Endothelial cell of umbilical vein (primary cell): ENCODE data around the gene CRELD2. TPM values are rescaled to one million over a fixed set of nuclear protein-coding genes. Genes with fewer than 3 reads are reported as not detected.

ENCODE experiments used
- BruUV-seq: library from RNA; stranded (reverse); fragments of 400-500 nt; replicated peaks from 2 replicates; lab custom pipeline; 2021; lab: Mats Ljungman, UMichigan
- CTCF ChIA-PET: fragments of 300-600, 350-600 bp; sonication (Branson Sonifier 250); formaldehyde crosslinking; loops from one replicate; lab custom pipeline; 2021; ENCODE audit warnings: antibody characterized with exemption, inconsistent platforms; lab: Charles Lee
- POLR2A ChIA-PET: fragments of 300-600, 350-600 bp; sonication (Branson Sonifier 250); formaldehyde crosslinking; loops from one replicate; lab custom pipeline; 2021; ENCODE audit warnings: antibody characterized with exemption, inconsistent platforms; lab: Charles Lee
- DNase-seq: peaks from one replicate; pipeline ENCODE4 v3.0.0-alpha.2; 2011; ENCODE audit warnings: low read depth, low spot score
- FAIRE-seq: peaks from 2 replicates; lab custom pipeline; 2011; peaks lifted over from hg19 to GRCh38; lab: Jason Lieb, UNC
- H2AFZ ChIP-seq: 2 replicates; pipeline ENCODE4 v1.6.0; 2012; ENCODE audit warnings: low read depth, low read length, control low read depth, inconsistent platforms
- H3K27ac ChIP-seq: 2 replicates; pipeline ENCODE4 v1.5.1; 2011; ENCODE audit warnings: low read depth, mild to moderate bottlenecking, control low read depth, low read length, moderate library complexity; ENCODE audit not compliant: insufficient read depth
- H3K27me3 ChIP-seq, 2 experiments: 2 replicates each; pipeline versions ENCODE4 v1.6.0 to v1.6.1; 2011; ENCODE audit warnings: low read length in 2 of 2, mixed read lengths in 1 of 2; ENCODE audit not compliant: control insufficient read depth in 2 of 2, insufficient read depth in 2 of 2
- H3K36me3 ChIP-seq, 2 experiments: 2 replicates in 1 of 2; 3 replicates in 1 of 2; pipeline ENCODE4 v1.5.1; 2011; ENCODE audit warnings: low read length in 2 of 2, mild to moderate bottlenecking in 1 of 2, moderate library complexity in 1 of 2; ENCODE audit not compliant: control insufficient read depth in 2 of 2, insufficient read depth in 2 of 2; ENCODE audit errors: extremely low read depth in 1 of 2
- H3K4me1 ChIP-seq: 3 replicates; pipeline ENCODE4 v1.5.1; 2011; ENCODE audit warnings: mild to moderate bottlenecking, low read length; ENCODE audit not compliant: control insufficient read depth, insufficient read depth; ENCODE audit errors: extremely low read depth
- H3K4me2 ChIP-seq: 2 replicates; pipeline ENCODE4 v1.6.1; 2011; ENCODE audit warnings: low read length, control low read depth, mixed read lengths; ENCODE audit not compliant: insufficient read depth
- H3K4me3 ChIP-seq, 3 experiments: fragments of 200-600 bp in 1 of 3; sonication (generic), shearing (Covaris generic) in 1 of 3; replicated peaks in 1 of 3; 2 replicates each; pipeline ENCODE4 v1.5.1; 2011 to 2016; ENCODE audit warnings: control low read depth in 3 of 3, low read length in 3 of 3, mild to moderate bottlenecking in 2 of 3, inconsistent platforms in 1 of 3, low read depth in 1 of 3, moderate library complexity in 1 of 3; ENCODE audit not compliant: insufficient read depth in 1 of 3
- H3K79me2 ChIP-seq: 2 replicates; pipeline ENCODE4 v1.6.0; 2012; ENCODE audit warnings: low read length, inconsistent platforms; ENCODE audit not compliant: control insufficient read depth, insufficient read depth
- H3K9ac ChIP-seq: replicated peaks from 2 replicates; pipeline ENCODE3; 2011; ENCODE audit warnings: low read length, control low read depth; ENCODE audit not compliant: insufficient read depth; ENCODE audit errors: extremely low read depth
- H3K9me1 ChIP-seq: replicated peaks from 3 replicates; pipeline ENCODE4 v1.6.0; 2011; ENCODE audit warnings: mild to moderate bottlenecking, low read length; ENCODE audit not compliant: control insufficient read depth, insufficient read depth; ENCODE audit errors: extremely low read depth
- H3K9me3 ChIP-seq: replicated peaks from 2 replicates; pipeline ENCODE4 v1.5.1; 2012; ENCODE audit warnings: low read length, inconsistent platforms; ENCODE audit not compliant: control insufficient read depth, insufficient read depth
- H4K20me1 ChIP-seq: replicated peaks from 2 replicates; pipeline ENCODE3; 2011; ENCODE audit warnings: mild to moderate bottlenecking, low read length; ENCODE audit not compliant: control insufficient read depth, insufficient read depth; ENCODE audit errors: extremely low read depth
- CTCF ChIP-seq, 2 donors: IDR thresholded peaks; 1 replicate in 1 of 2; 2 replicates in 1 of 2; pipeline ENCODE4 v1.5.1; 2011; ENCODE audit warnings: low read length in 2 of 2, mild to moderate bottlenecking in 2 of 2, moderate library complexity in 2 of 2, control low read depth in 1 of 2, inconsistent platforms in 1 of 2, low read depth in 1 of 2; ENCODE audit not compliant: insufficient read depth in 1 of 2; ENCODE audit errors: extremely low read depth in 1 of 2
- FOS ChIP-seq: IDR thresholded peaks from 2 replicates; pipeline ENCODE4 v1.6.1; 2011; ENCODE audit warnings: mild to moderate bottlenecking, low read length, moderate library complexity, borderline replicate concordance; ENCODE audit not compliant: insufficient read depth
- GATA2 ChIP-seq: IDR thresholded peaks from 2 replicates; pipeline ENCODE4 v1.7.0; 2011; ENCODE audit warnings: low read depth, mild to moderate bottlenecking, moderate library complexity, mixed read lengths, low read length; ENCODE audit not compliant: insufficient read length, insufficient read depth
- JUN ChIP-seq: IDR thresholded peaks from 2 replicates; pipeline ENCODE4 v1.6.1; 2011; ENCODE audit warnings: borderline replicate concordance, low read depth; ENCODE audit not compliant: insufficient read length, insufficient read depth
- dilution Hi-C: fragments of 300-500 bp; cut with MboI; formaldehyde crosslinking; loops from one replicate; pipeline ENCODE4 v1.15.0; 2019; ENCODE audit warnings: low sequenced_read_pairs; ENCODE audit not compliant: extremely low pct_ligation_motif_present
- intact Hi-C: fragments of 100-400 bp; cut with micrococcal nuclease; formaldehyde crosslinking; loops from one replicate; pipeline ENCODE4 v1.10.0; 2022
- polyA plus RNA-seq, 4 experiments: library from polyadenylated mRNA; depleted of rRNA in 3 of 4; stranded (reverse) in 3 of 4; unstranded in 1 of 4; fragments of >200 nt; gene quantifications; 2 replicates each; pipeline versions ENCODE4 v1.2.1 to v1.2.3, GENCODE V29; 2011 to 2012; ENCODE audit warnings: missing spikeins in 1 of 4
- total RNA-seq: library from RNA; stranded (reverse); gene quantifications from 2 replicates; pipeline ENCODE4 v1.2.3, GENCODE V29; 2021

CRELD2 gene
- total and polyA plus RNA-seq, 2 donors (not counting 3 experiments of a cell fraction or from before 2014, with no cell fraction given): 71.0 to 86.3 TPM

DNA sequence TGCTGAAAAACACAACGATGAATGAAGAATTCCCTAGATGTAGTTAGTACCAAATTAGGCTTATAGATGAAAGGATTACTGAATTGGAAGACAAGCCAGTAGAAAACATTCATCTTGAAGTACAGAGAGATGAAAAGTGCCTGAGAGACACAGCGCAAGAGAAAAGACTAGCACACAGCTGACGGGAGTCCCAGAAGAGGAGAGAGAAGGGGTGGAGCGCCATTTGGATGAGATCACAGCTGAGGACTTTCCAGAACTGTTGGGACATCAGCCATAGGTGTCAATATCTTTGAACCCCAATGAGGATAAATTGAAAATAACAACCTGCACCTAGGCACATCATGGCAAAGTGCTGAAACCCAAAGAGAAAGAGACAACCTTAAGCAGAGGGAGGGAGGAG lies 25.4 kb upstream of the CRELD2 start:
- FAIRE-seq (no peak), DNase-seq (no peak)
- BruUV-seq: no TSS peak
- Histone ChIP-seq H3K4me1 (no peaks in the 10 kb centered on the region), H3K79me2 (peaks cover 7% of the 10 kb centered on the region), H3K27me3 (no peaks in the 10 kb centered on the region), H3K9ac (no peak overlapping the region), H3K4me3 (no peak overlapping the region), H4K20me1 (no peaks in the 10 kb centered on the region), H3K9me1 (no peaks in the 10 kb centered on the region), H3K4me2 (no peak overlapping the region), H3K27ac (no peak overlapping the region), H3K36me3 (peaks cover 4 to 15% of the 10 kb centered on the region in 2 experiments), H2AFZ (no peak overlapping the region), H3K9me3 (no peaks in the 10 kb centered on the region)
- ChIA-PET POLR2A (no interaction called here), CTCF (no interaction called here)
- dilution Hi-C loops (no loop called here), intact Hi-C loops (no loop called here)
- TF ChIP-seq JUN: no peak

GRCh38 chr22:49894322-49895054 lies 23.9 kb upstream of the CRELD2 start:
- H3K27me3 ChIP-seq: no peaks in the 10 kb centered on the region
- H3K79me2 ChIP-seq: no peaks in the 10 kb centered on the region
- H3K36me3 ChIP-seq: peaks cover 0 to 7% of the 10 kb centered on the region in 2 experiments
- BruUV-seq: no TSS peak
- H3K9ac ChIP-seq: no peak overlapping the region
- TF ChIP-seq FOS: no peak
- TF ChIP-seq CTCF (IDR thresholded peaks at IDR 0.05; ENCODE audit: extremely low read depth in 1 of 2, insufficient read depth in 1 of 2, low read depth in 1 of 2, low read length in 2 of 2): no peak
- TF ChIP-seq GATA2: no peak
- TF ChIP-seq JUN: no peak
- dilution Hi-C loops: no loop called here
- FAIRE-seq (no peak), DNase-seq (no peak)
- no peak overlapping the region for H3K4me2 ChIP-seq
- no peak overlapping the region for H2AFZ ChIP-seq
- no peak overlapping the region for H3K4me3 ChIP-seq
- H3K9me1 ChIP-seq: no peaks in the 10 kb centered on the region
- no peaks in the 10 kb centered on the region for H4K20me1 ChIP-seq
- H3K27ac ChIP-seq: no peak overlapping the region
- CTCF ChIA-PET: no interaction called here
- H3K9me3 ChIP-seq: no peaks in the 10 kb centered on the region
- POLR2A ChIA-PET: no interaction called here
- no peaks in the 10 kb centered on the region for H3K4me1 ChIP-seq
- intact Hi-C loops: no loop called here
